ENCODE results near the gene ANKS1A. TPM values are rescaled to one million over a fixed set of nuclear protein-coding genes. Genes with fewer than 3 reads are reported as not detected.

The ANKS1A gene
- total RNA-seq, 2 donors from 2014 or later = 34.9 to 36.4 TPM

DNA sequence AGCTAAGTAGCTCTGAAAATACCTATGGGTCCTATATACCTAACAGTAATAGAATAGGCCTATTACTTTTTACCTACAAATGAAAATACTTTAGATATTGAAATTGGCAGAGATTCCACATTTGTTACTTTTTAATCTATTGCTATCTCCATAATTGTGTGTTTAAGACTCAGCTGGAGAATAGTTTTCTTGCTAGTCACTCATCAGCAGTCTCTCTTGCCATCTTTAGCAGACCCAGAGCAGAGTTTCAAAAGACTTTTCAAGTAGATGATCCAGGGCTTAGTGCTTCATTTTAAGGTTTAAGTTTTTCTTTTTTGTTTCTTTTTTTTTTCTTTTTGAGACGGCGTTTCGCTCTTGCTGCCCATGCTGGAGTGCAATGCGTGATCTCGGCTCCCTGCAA lies 12.9 kb downstream of the ANKS1A start:
- Mint-ChIP-seq H3K4me3 (no peak overlapping the region), H3K4me1 (peaks cover 8% of the 10 kb centered on the region), H3K27ac (no peak overlapping the region), H3K9me3 (no peaks in the 10 kb centered on the region), H3K27me3 (ENCODE audit: insufficient read depth) (no peaks in the 10 kb centered on the region), H3K36me3 (ENCODE audit: low read depth) (peaks cover 8% of the 10 kb centered on the region)
- 97% methylated on average over 5 of the region's 5 CpGs; no CpG with 5 or more reads in 1 of the 2 experiments for WGBS, 2 experiments (ENCODE audit: insufficient coverage in 1 of 2, insufficient read length in 1 of 2)
- Histone ChIP-seq H3K36me3 (ENCODE audit: control insufficient read depth, insufficient read depth, low read length) (no peaks in the 10 kb centered on the region), H3K27ac (ENCODE audit: low read depth, low read length) (no peak overlapping the region), H3K4me1 (ENCODE audit: control insufficient read depth, insufficient read depth, low read length) (no peaks in the 10 kb centered on the region), H3K27me3 (ENCODE audit: control insufficient read depth, insufficient read depth, low read length, poor library complexity, severe bottlenecking) (no peaks in the 10 kb centered on the region), H3K9me3 (ENCODE audit: control insufficient read depth, low read length) (no peaks in the 10 kb centered on the region), H3K4me3 (ENCODE audit: low read length) (no peak overlapping the region), H3K9ac (ENCODE audit: extremely low read depth, low read length, poor library complexity, severe bottlenecking) (no peak overlapping the region)
- no peak for TF ChIP-seq CTCF (conservative IDR thresholded peaks at IDR 0.05)
- DNase-seq = no peak

GRCh38 chr6:34904990-34905613 lies 16.0 kb downstream of the ANKS1A start:
- no peaks in the 10 kb centered on the region for H3K36me3 ChIP-seq (ENCODE audit: control insufficient read depth, insufficient read depth, low read length)
- no peaks in the 10 kb centered on the region for H3K9me3 ChIP-seq (ENCODE audit: control insufficient read depth, low read length)
- no peak for DNase-seq
- no peak overlapping the region for H3K9ac ChIP-seq (ENCODE audit: extremely low read depth, low read length, poor library complexity, severe bottlenecking)
- H3K27me3 ChIP-seq (ENCODE audit: control insufficient read depth, insufficient read depth, low read length, poor library complexity, severe bottlenecking) = no peaks in the 10 kb centered on the region
- no peak overlapping the region for H3K4me3 ChIP-seq (ENCODE audit: low read length)
- H3K27ac Mint-ChIP-seq = no peak overlapping the region
- H3K27ac ChIP-seq (ENCODE audit: low read depth, low read length) = no peak overlapping the region
- no peak for TF ChIP-seq CTCF (conservative IDR thresholded peaks at IDR 0.05)
- 96 to 100% methylated on average over 1 to 5 of the region's 5 CpGs for WGBS, 2 experiments (ENCODE audit: insufficient coverage in 1 of 2, insufficient read length in 1 of 2)
- no peak overlapping the region for H3K4me3 Mint-ChIP-seq
- H3K4me1 Mint-ChIP-seq = peaks cover 8% of the 10 kb centered on the region
- H3K27me3 Mint-ChIP-seq (ENCODE audit: insufficient read depth) = no peaks in the 10 kb centered on the region
- H3K4me1 ChIP-seq (ENCODE audit: control insufficient read depth, insufficient read depth, low read length) = no peaks in the 10 kb centered on the region
- peaks cover 8% of the 10 kb centered on the region for H3K36me3 Mint-ChIP-seq (ENCODE audit: low read depth)
- no peaks in the 10 kb centered on the region for H3K9me3 Mint-ChIP-seq

DNA sequence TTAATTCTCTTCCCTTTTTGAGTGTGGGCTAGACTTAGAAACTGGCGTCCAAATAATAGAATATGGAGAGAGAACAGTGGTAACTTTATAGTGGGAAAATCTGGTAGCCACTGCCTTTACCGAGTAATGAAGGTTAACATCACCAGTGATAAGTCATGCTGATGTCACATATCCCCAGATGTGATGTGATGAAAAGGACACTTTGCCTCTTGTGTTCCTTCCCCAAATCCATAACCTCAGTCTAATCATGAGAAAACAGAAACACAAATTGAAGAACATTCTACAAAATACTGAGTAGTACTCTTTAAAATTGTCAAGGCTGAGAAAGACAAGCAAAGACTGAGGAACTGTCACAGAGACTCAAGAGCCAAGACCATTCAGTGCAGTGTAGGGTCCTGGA lies 17.8 kb downstream of the ANKS1A start:
- H3K4me1 ChIP-seq (ENCODE audit: control insufficient read depth, insufficient read depth, low read length) = no peaks in the 10 kb centered on the region
- H3K4me1 Mint-ChIP-seq = peaks cover 14% of the 10 kb centered on the region
- peaks cover 8% of the 10 kb centered on the region for H3K36me3 Mint-ChIP-seq (ENCODE audit: low read depth)

More for the DNA sequence above, 17.8 kb downstream of the ANKS1A start:
- Mint-ChIP-seq H3K4me3 (no peak overlapping the region), H3K27ac (no peak overlapping the region), H3K9me3 (no peaks in the 10 kb centered on the region), H3K27me3 (ENCODE audit: insufficient read depth) (no peaks in the 10 kb centered on the region)
- Histone ChIP-seq H3K36me3 (ENCODE audit: control insufficient read depth, insufficient read depth, low read length) (no peaks in the 10 kb centered on the region), H3K27me3 (ENCODE audit: control insufficient read depth, insufficient read depth, low read length, poor library complexity, severe bottlenecking) (no peaks in the 10 kb centered on the region), H3K4me3 (ENCODE audit: low read length) (no peak overlapping the region), H3K27ac (ENCODE audit: low read depth, low read length) (no peak overlapping the region), H3K9me3 (ENCODE audit: control insufficient read depth, low read length) (no peaks in the 10 kb centered on the region), H3K9ac (ENCODE audit: extremely low read depth, low read length, poor library complexity, severe bottlenecking) (no peak overlapping the region)
- DNase-seq = no peak
- 96 to 100% methylated on average over 1 to 2 of the region's 2 CpGs for WGBS, 2 experiments (ENCODE audit: insufficient coverage in 1 of 2, insufficient read length in 1 of 2)
- TF ChIP-seq CTCF (conservative IDR thresholded peaks at IDR 0.05) = no peak

All from endodermal cell (in vitro differentiated cells).